Esophagus squamous epithelium (tissue), 5 donors: Measurements from ENCODE around the gene ZP3. TPM values are rescaled to one million over a fixed set of nuclear protein-coding genes. Genes with fewer than 3 reads are reported as not detected.
"Not testable (repeated sequence)": the region's sequence is repeated elsewhere in the genome, so short reads cannot be mapped to it uniquely, and the experiment has no call there.

ENCODE experiments used
- DNase-seq: peaks from one replicate; lab custom pipeline; 2025; lab: John Stamatoyannopoulos, UW
- H3K27ac ChIP-seq, 4 donors: fragments of 200-600 bp; sonication (generic); one replicate each; pipeline ENCODE4 v1.5.1; 2016 to 2019; ENCODE audit warnings: mild to moderate bottlenecking in 1 of 4
- H3K27me3 ChIP-seq, 4 donors: fragments of 200-600 bp; sonication (generic); 1 replicate in 3 of 4; 2 replicates in 1 of 4; pipeline versions ENCODE4 v1.5.1 to v1.6.0; 2017 to 2021; ENCODE audit warnings: antibody characterized with exemption in 1 of 4
- H3K36me3 ChIP-seq, 3 donors: fragments of 200-600 bp; sonication (generic); one replicate each; pipeline ENCODE4 v1.5.1; 2016 to 2019
- H3K4me1 ChIP-seq, 3 donors: fragments of 200-600 bp; sonication (generic); one replicate each; pipeline ENCODE4 v1.5.1; 2017 to 2019
- H3K4me3 ChIP-seq, 4 donors: fragments of 200-600 bp; sonication (generic); 1 replicate in 3 of 4; 2 replicates in 1 of 4; pipeline ENCODE4 v1.5.1; 2016 to 2019; ENCODE audit warnings: mild to moderate bottlenecking in 2 of 4, moderate library complexity in 1 of 4
- H3K9me3 ChIP-seq, 3 donors: fragments of 200-600 bp; sonication (generic); one replicate each; pipeline ENCODE4 v1.5.1; 2016 to 2019
- WGBS, 2 donors: methylation state at CpG; one replicate each; pipeline ENCODE4 v1.1.5; 2018; 5-methylcytosine and 5-hydroxymethylcytosine counted together
- intact Hi-C: fragments of 100-400 bp; cut with DNase I; formaldehyde crosslinking; loops from one replicate; pipeline ENCODE4 v1.15.0; 2022
- total RNA-seq, 4 donors: library from RNA; depleted of rRNA; stranded (reverse); fragments of >200 nt; gene quantifications; one replicate each; pipeline ENCODE4 v1.1.0, GENCODE V29; 2016
- donor health status: DM: yes; HTN: yes; CAD: no.

Gene ZP3
- total RNA-seq, 4 donors from 2014 or later = 3.8 to 7.9 (median 4.4) TPM

GRCh38 chr7:76471556-76472221 lies 46.9 kb downstream of the ZP3 start:
- H3K4me3 ChIP-seq, H3K27ac ChIP-seq, DNase-seq, H3K27me3 ChIP-seq, intact Hi-C loops, H3K9me3 ChIP-seq: not testable (repeated sequence)
- WGBS, 2 donors = 67% methylated on average over 1 of the region's 10 CpGs; no CpG with 5 or more reads in 1 of the 2 donors
- H3K36me3 ChIP-seq = peaks cover 0 to 16% (median 0%) of the 10 kb centered on the region in 3 donors
- peaks cover 4 to 25% (median 7%) of the 10 kb centered on the region in 3 donors for H3K4me1 ChIP-seq

- H3K9me3 ChIP-seq, DNase-seq, H3K4me3 ChIP-seq, H3K27me3 ChIP-seq, intact Hi-C loops, H3K27ac ChIP-seq: not testable (repeated sequence)
- Histone ChIP-seq H3K4me1 (peaks cover 0 to 17% (median 0%) of the 10 kb centered on the region in 3 donors), H3K36me3 (peaks cover 0 to 16% (median 0%) of the 10 kb centered on the region in 3 donors)
- no CpG with 5 or more reads among the region's 6 CpGs for WGBS, 2 donors
These were observed 48.3 kb downstream of the ZP3 start for GRCh38 chr7:76473097-76473496.

GRCh38 chr7:76476280-76476679 lies 51.5 kb downstream of the ZP3 start:
- H3K4me3 ChIP-seq = not testable (repeated sequence)

GRCh38 chr7:76476742-76477474 lies 52.2 kb downstream of the ZP3 start:
- H3K4me1 ChIP-seq = peaks cover 0 to 39% (median 0%) of the 10 kb centered on the region in 3 donors
- intact Hi-C loops, H3K4me3 ChIP-seq, H3K27me3 ChIP-seq, DNase-seq, H3K9me3 ChIP-seq: not testable (repeated sequence)
- peak overlapping the region in 2 of 4 donors; percentile 39 to 61 for H3K27ac ChIP-seq
- H3K36me3 ChIP-seq = peaks cover 0 to 32% (median 0%) of the 10 kb centered on the region in 3 donors
- 55% methylated on average over 5 of the region's 24 CpGs; no CpG with 5 or more reads in 1 of the 2 donors for WGBS, 2 donors

More at GRCh38 chr7:76476280-76476679, 51.5 kb downstream of the ZP3 start:
- H3K9me3 ChIP-seq, H3K27me3 ChIP-seq, DNase-seq, intact Hi-C loops: not testable (repeated sequence)
- H3K36me3 ChIP-seq = peaks cover 0 to 32% (median 0%) of the 10 kb centered on the region in 3 donors
- no CpG with 5 or more reads among the region's 11 CpGs for WGBS, 2 donors
- H3K4me1 ChIP-seq = peaks cover 0 to 38% (median 0%) of the 10 kb centered on the region in 3 donors
- H3K27ac ChIP-seq = peak overlapping the region in 1 of 4 donors; percentile 61

GRCh38 chr7:76479628-76480027 lies 54.9 kb downstream of the ZP3 start:
- peak overlapping the region in 1 of 4 donors; percentile 11 for H3K27ac ChIP-seq
- H3K9me3 ChIP-seq, H3K27me3 ChIP-seq, H3K4me3 ChIP-seq, intact Hi-C loops, DNase-seq: not testable (repeated sequence)
- 46% methylated on average over 6 of the region's 11 CpGs; no CpG with 5 or more reads in 1 of the 2 donors for WGBS, 2 donors
- H3K4me1 ChIP-seq = peaks cover 0 to 34% (median 0%) of the 10 kb centered on the region in 3 donors
- H3K36me3 ChIP-seq = peaks cover 0 to 48% (median 11%) of the 10 kb centered on the region in 3 donors

- Histone ChIP-seq H3K27ac (peak overlapping the region in 1 of 4 donors; percentile 6), H3K4me1 (peaks cover 0 to 29% (median 0%) of the 10 kb centered on the region in 3 donors), H3K36me3 (peaks cover 0 to 48% (median 11%) of the 10 kb centered on the region in 3 donors)
- intact Hi-C loops, H3K27me3 ChIP-seq, DNase-seq, H3K9me3 ChIP-seq, H3K4me3 ChIP-seq: not testable (repeated sequence)
- WGBS, 2 donors = 67 to 90% methylated on average over 5 to 9 of the region's 29 CpGs
These were observed 55.9 kb downstream of the ZP3 start for GRCh38 chr7:76480403-76481253.

GRCh38 chr7:76482660-76483059 lies 57.9 kb downstream of the ZP3 start:
- peaks cover 0 to 22% (median 0%) of the 10 kb centered on the region in 3 donors for H3K4me1 ChIP-seq
- DNase-seq, intact Hi-C loops, H3K4me3 ChIP-seq, H3K27ac ChIP-seq, H3K27me3 ChIP-seq, H3K9me3 ChIP-seq: not testable (repeated sequence)
- H3K36me3 ChIP-seq = peaks cover 0 to 48% (median 11%) of the 10 kb centered on the region in 3 donors
- WGBS, 2 donors = 93 to 99% methylated on average over 9 to 17 of the region's 24 CpGs

- 94 to 100% methylated on average over 2 to 9 of the region's 17 CpGs for WGBS, 2 donors
- DNase-seq, H3K4me3 ChIP-seq, H3K27me3 ChIP-seq, H3K27ac ChIP-seq, H3K9me3 ChIP-seq, intact Hi-C loops: not testable (repeated sequence)
- Histone ChIP-seq H3K4me1 (peaks cover 0 to 22% (median 0%) of the 10 kb centered on the region in 3 donors), H3K36me3 (peaks cover 0 to 48% (median 11%) of the 10 kb centered on the region in 3 donors)
These were observed 58.3 kb downstream of the ZP3 start for GRCh38 chr7:76483081-76483480.

- H3K27ac ChIP-seq, H3K27me3 ChIP-seq, DNase-seq, H3K4me3 ChIP-seq, H3K9me3 ChIP-seq, intact Hi-C loops: not testable (repeated sequence)
- peaks cover 0 to 19% (median 0%) of the 10 kb centered on the region in 3 donors for H3K4me1 ChIP-seq
- WGBS, 2 donors = no CpG with 5 or more reads among the region's 12 CpGs
- H3K36me3 ChIP-seq = peaks cover 0 to 45% (median 11%) of the 10 kb centered on the region in 3 donors
These were observed 59.7 kb downstream of the ZP3 start for GRCh38 chr7:76484456-76484855.

- WGBS, 2 donors = no CpG with 5 or more reads among the region's 20 CpGs
- intact Hi-C loops, H3K4me1 ChIP-seq, H3K27me3 ChIP-seq, DNase-seq, H3K9me3 ChIP-seq, H3K4me3 ChIP-seq: not testable (repeated sequence)
- Histone ChIP-seq H3K36me3 (peaks cover 0 to 33% (median 11%) of the 10 kb centered on the region in 3 donors), H3K27ac (peak overlapping the region in 1 of 4 donors; percentile 42)
These were observed 61.3 kb downstream of the ZP3 start for GRCh38 chr7:76485822-76486610.

- H3K4me1 ChIP-seq, H3K9me3 ChIP-seq, H3K27me3 ChIP-seq, H3K27ac ChIP-seq, H3K4me3 ChIP-seq, DNase-seq, intact Hi-C loops: not testable (repeated sequence)
- no CpG with 5 or more reads among the region's 5 CpGs for WGBS, 2 donors
- H3K36me3 ChIP-seq = peaks cover 0 to 33% (median 11%) of the 10 kb centered on the region in 3 donors
These were observed 61.9 kb downstream of the ZP3 start for GRCh38 chr7:76486618-76487017.
